Activated CD4-positive, alpha-beta T cell treated with anti-CD3 and anti-CD28 coated beads, Interleukin-2, amount 10 ng/mL, durations not matched to agents 7 days and 5 days (primary cell): ENCODE data around the gene MRPL11. TPM values are rescaled to one million over a fixed set of nuclear protein-coding genes. Genes with fewer than 3 reads are reported as not detected.

ENCODE experiments used
- CTCF ChIA-PET: fragments of 350-600 bp; sonication (Branson Sonifier 250); formaldehyde crosslinking; loops from one replicate; lab custom pipeline; 2021; ENCODE audit warnings: antibody characterized with exemption; lab: Charles Lee
- POLR2A ChIA-PET: fragments of 350-600 bp; sonication (Branson Sonifier 250); formaldehyde crosslinking; loops from one replicate; lab custom pipeline; 2021; ENCODE audit warnings: antibody characterized with exemption; lab: Charles Lee
- DNase-seq: peaks from one replicate; pipeline ENCODE4 v3.0.0-alpha.2; 2020
- H3K27ac Mint-ChIP-seq: one replicate; pipeline ENCODE4 v1.8.0; 2021; ENCODE audit warnings: mild to moderate bottlenecking, moderate library complexity, mixed read lengths
- H3K27me3 Mint-ChIP-seq: one replicate; pipeline ENCODE4 v1.8.0; 2021; ENCODE audit warnings: mixed read lengths
- H3K36me3 Mint-ChIP-seq: one replicate; pipeline ENCODE4 v1.8.0; 2021; ENCODE audit warnings: low read depth, mixed read lengths
- H3K4me1 Mint-ChIP-seq: one replicate; pipeline ENCODE4 v1.8.0; 2021; ENCODE audit warnings: mixed read lengths
- H3K4me3 Mint-ChIP-seq: one replicate; pipeline ENCODE4 v1.8.0; 2021; ENCODE audit warnings: mild to moderate bottlenecking, moderate library complexity, mixed read lengths
- H3K9me3 Mint-ChIP-seq: one replicate; pipeline ENCODE4 v1.8.0; 2021; ENCODE audit warnings: mixed read lengths
- total RNA-seq, 2 experiments: library from RNA; stranded (reverse); gene quantifications; one replicate each; pipeline ENCODE4 v1.2.3, GENCODE V29; 2021

Gene MRPL11
- total RNA-seq, 2 experiments from 2014 or later: 72.4 to 76.4 TPM

DNA sequence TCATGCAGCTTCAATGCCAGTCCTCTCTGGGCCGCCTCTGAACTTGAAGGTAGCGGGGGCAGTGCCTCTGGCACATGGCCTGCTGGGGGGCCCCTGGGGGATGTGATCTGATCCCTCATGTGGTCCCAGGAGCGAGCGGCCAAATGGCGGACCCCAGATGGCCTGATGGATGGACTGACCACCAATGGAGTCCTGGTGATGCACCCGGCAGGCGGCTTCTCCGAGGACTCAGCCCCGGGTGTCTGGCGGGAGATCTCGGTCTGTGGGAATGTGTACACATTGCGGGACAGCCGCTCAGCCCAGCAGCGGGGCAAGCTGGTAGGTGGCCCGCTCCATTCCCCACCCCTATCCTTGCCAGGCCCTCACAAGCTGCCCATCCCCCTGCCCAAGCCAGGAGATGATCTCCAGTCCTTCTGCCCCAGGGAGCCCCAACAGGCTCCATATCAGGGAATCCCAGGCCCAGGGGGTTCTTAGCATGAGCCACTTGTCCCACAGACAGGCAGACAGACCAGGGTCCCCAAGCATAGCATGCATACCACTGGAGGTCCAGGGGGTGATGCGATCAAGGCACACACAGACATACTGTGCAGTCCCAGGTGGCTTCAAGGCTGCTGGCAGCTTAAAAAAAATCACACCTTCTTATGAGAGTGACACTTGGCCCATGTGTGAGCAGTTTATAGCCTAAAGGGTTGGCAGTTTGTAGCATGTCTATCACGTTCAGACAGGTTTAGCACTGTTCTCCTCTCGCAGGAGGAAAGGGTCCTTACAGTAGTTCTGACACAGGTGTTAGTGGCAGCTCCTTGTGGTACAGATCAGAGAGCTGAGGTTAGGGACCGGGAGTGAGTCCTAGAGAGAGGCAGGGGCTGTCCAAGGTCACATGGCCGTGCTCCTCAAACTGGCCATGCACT is 35.2 kb upstream of the MRPL11 start:
- no peak overlapping the region for H3K27ac Mint-ChIP-seq
- POLR2A ChIA-PET: no interaction called here
- H3K9me3 Mint-ChIP-seq: no peaks in the 10 kb centered on the region
- no peaks in the 10 kb centered on the region for H3K36me3 Mint-ChIP-seq
- no peak overlapping the region for H3K4me3 Mint-ChIP-seq
- H3K27me3 Mint-ChIP-seq: no peaks in the 10 kb centered on the region
- CTCF ChIA-PET: interaction anchor here (0.9 kb wide), 1 partner anchor 52 kb away, joined by 3 read pairs; no protein-coding TSS in a partner anchor
- no peak for DNase-seq
- H3K4me1 Mint-ChIP-seq: peaks cover 3% of the 10 kb centered on the region

DNA sequence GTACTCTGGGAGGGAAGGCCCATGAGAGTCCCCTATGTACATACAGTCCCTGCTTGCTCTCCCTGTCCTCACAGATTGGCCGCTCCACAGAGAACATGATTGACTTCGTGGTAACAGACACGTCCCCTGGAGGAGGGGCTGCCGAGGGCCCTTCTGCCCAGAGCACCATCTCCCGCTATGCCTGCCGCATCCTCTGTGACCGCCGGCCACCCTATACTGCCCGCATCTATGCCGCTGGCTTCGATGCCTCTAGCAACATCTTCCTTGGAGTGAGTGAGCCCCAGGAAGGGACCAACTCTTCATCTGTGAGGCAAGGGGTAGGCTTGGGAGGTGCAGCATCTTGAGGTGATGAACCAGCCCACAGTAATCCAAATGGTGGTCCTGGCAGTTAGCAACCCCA is 34.5 kb upstream of the MRPL11 start:
- Mint-ChIP-seq H3K36me3 (no peaks in the 10 kb centered on the region), H3K27me3 (no peaks in the 10 kb centered on the region), H3K4me3 (no peak overlapping the region), H3K9me3 (no peaks in the 10 kb centered on the region), H3K4me1 (peaks cover 5% of the 10 kb centered on the region), H3K27ac (no peak overlapping the region)
- ChIA-PET CTCF (interaction anchor here (0.5 to 0.9 kb wide), 2 partner anchors 52 to 193 kb away, joined by 3 read pairs; no protein-coding TSS in a partner anchor), POLR2A (no interaction called here)
- DNase-seq: no peak

DNA sequence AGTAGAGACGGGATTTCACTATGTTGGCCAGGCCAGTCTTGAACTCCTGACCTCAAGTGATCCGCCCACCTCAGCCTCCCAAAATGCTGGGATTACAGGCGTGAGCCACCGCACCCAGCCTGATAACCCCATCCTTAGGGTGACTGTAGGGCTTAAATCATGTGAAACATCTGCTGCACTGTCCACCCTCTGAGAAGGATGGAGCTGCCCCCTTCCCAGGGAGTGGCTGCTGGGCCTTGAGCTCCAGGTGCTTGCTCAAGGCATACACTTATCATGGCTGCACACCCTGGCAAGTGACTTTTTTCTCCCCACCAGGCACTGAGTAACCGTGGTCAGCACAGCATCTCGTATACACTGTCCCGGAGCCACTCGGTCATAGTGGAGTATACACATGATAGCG is 33.4 kb upstream of the MRPL11 start:
- no peak overlapping the region for H3K27ac Mint-ChIP-seq
- H3K9me3 Mint-ChIP-seq: no peaks in the 10 kb centered on the region
- DNase-seq: no peak
- ChIA-PET POLR2A (no interaction called here), CTCF (interaction anchor here (0.6 kb wide), 1 partner anchor 44 kb away, joined by 4 read pairs; no protein-coding TSS in a partner anchor)
- H3K4me3 Mint-ChIP-seq: no peak overlapping the region
- H3K27me3 Mint-ChIP-seq: peaks cover 2% of the 10 kb centered on the region
- peaks cover 14% of the 10 kb centered on the region for H3K4me1 Mint-ChIP-seq
- no peaks in the 10 kb centered on the region for H3K36me3 Mint-ChIP-seq

DNA sequence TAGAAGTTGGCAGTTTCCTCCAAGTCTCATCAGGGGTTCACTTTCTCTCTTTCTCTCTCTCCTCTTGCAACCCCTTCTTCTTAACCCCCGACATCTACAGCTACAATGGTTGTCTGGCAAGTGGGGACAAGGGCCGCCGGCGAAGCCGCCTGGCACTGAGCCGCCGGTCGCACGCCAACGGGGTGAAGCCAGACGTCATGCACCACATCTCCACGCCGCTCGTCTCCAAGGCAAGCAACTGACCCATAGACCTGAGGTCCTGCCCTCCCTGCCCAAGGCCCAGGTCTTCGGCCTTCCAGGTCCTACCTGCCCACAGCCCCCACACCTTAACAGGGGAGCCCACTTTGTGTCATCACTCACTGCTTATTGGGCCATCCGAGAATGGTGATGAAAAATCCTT is 32.5 kb upstream of the MRPL11 start:
- H3K9me3 Mint-ChIP-seq: no peaks in the 10 kb centered on the region
- peak overlapping the region; percentile 60 for H3K27ac Mint-ChIP-seq
- ChIA-PET POLR2A (no interaction called here), CTCF (interaction anchor here (0.6 to 2.1 kb wide), 5 partner anchors 8 to 188 kb away, joined by 3 to 8 read pairs (median 4); partner anchors contain the start of gene DPP3)
- H3K27me3 Mint-ChIP-seq: peaks cover 2% of the 10 kb centered on the region
- no peak for DNase-seq
- no peak overlapping the region for H3K4me3 Mint-ChIP-seq
- H3K36me3 Mint-ChIP-seq: no peaks in the 10 kb centered on the region
- peaks cover 19% of the 10 kb centered on the region for H3K4me1 Mint-ChIP-seq

DNA sequence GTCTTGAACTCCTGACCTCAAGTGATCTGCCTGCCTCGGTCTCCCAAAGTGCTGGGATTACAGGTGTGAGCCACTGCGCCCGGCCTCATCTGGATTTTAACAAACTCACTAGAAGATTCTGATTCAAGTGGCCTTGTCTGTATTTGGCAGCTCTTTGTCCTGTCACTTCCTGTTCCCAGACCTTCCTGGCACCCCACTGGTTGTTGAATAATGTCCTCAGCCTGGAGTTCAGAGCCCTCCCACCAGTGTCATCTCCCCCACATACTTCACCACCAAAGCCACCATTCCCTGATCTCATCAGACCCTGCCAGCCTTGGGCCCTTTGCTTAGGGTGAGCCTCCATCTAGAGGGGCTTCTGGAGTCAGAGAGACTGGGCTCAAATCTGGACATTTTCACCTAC is 31.4 kb upstream of the MRPL11 start:
- Mint-ChIP-seq H3K9me3 (no peaks in the 10 kb centered on the region), H3K4me1 (peaks cover 28% of the 10 kb centered on the region), H3K27me3 (peaks cover 2% of the 10 kb centered on the region), H3K27ac (no peak overlapping the region), H3K4me3 (no peak overlapping the region), H3K36me3 (no peaks in the 10 kb centered on the region)
- ChIA-PET POLR2A (interaction anchor here (0.6 kb wide), 1 partner anchor 623 kb away, joined by 6 read pairs; no protein-coding TSS in a partner anchor), CTCF (interaction anchor here (1.1 to 2.1 kb wide), 6 partner anchors 9 to 190 kb away, joined by 3 to 9 read pairs (median 4); partner anchors contain the start of genes DPP3 and MRPL11)
- DNase-seq: no peak

DNA sequence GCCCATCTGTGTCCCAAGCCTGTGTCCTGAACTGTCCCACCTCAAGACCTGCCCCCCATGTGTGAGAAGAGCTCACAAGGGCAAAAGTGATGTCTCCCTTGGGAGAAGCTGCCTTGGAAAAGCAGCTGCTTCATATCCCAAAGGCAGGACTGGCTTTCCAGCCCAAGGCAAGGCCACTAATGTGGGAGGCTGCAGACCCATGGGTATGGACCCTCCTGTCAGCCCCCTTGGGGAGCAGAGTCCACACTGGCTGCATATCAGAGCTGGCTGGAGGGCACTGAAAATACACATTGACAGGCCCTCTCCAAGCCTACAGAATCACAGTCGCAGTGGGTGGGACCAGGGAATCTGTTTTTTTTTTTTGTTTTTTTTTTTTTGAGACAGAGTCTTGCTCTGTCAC is 30.8 kb upstream of the MRPL11 start:
- CTCF ChIA-PET: interaction anchor here (0.6 to 2.1 kb wide), 6 partner anchors 10 to 98 kb away, joined by 3 to 9 read pairs (median 4); partner anchors contain the start of genes DPP3 and MRPL11

DNA sequence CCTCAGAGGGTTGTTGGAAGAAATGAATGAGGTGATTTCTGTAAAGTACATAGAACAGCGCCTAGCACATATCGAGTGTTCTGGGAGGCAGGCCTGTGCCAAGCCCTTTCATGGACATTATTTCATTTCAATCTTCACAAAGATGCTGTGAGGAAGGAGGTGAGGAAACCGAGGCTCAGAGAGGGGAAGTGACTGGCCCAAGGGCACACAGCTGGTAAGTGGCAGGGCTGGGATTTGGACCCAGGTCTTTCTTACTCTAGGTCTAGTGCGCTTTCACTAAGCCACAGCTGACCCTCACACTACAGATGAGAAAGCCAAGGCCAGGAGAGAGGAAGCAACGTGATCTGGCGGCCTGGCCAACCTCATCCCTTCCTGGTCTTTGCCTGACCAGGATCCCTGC is 30.0 kb upstream of the MRPL11 start:
- no peak for DNase-seq
- Mint-ChIP-seq H3K27me3 (peaks cover 2% of the 10 kb centered on the region), H3K27ac (no peak overlapping the region), H3K36me3 (no peaks in the 10 kb centered on the region), H3K9me3 (no peaks in the 10 kb centered on the region), H3K4me1 (peaks cover 29% of the 10 kb centered on the region), H3K4me3 (peak overlapping the region; percentile 16)
- ChIA-PET POLR2A (no interaction called here), CTCF (interaction anchor here (1.0 to 1.8 kb wide), 4 partner anchors 17 to 60 kb away, joined by 3 to 9 read pairs (median 3); partner anchors contain the start of gene MRPL11)

More for the DNA sequence above, 30.8 kb upstream of the MRPL11 start:
- peaks cover 2% of the 10 kb centered on the region for H3K27me3 Mint-ChIP-seq
- H3K27ac Mint-ChIP-seq: no peak overlapping the region
- no peak overlapping the region for H3K4me3 Mint-ChIP-seq
- H3K36me3 Mint-ChIP-seq: no peaks in the 10 kb centered on the region
- H3K4me1 Mint-ChIP-seq: peaks cover 29% of the 10 kb centered on the region
- POLR2A ChIA-PET: no interaction called here
- H3K9me3 Mint-ChIP-seq: no peaks in the 10 kb centered on the region
- DNase-seq: no peak

DNA sequence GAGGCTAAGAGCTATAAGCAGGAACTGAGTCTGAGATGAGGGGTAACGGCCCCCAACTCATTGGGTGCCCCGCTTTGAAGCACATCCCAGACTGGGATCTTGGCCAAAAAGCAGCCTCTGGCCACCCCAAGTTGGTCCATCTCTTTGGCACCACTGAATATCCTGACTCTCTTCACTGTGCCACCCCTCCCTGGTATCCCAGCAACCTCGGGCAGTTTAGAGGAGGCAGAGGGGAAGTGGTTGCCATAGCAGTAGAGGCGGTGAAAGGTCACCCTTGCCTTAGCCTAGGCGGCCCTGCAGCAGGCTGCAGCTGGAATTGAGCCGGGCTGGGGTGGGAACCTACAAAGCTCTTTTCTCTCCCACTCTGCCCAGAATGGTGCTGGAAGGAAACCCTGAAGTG is 29.1 kb upstream of the MRPL11 start:
- peak overlapping the region; percentile 80 for H3K27ac Mint-ChIP-seq
- ChIA-PET CTCF (interaction anchor here (0.7 to 2.0 kb wide), 7 partner anchors 9 to 68 kb away, joined by 3 to 7 read pairs (median 3); partner anchors contain the start of genes DPP3 and MRPL11), POLR2A (interaction anchor here (1.0 kb wide), 1 partner anchor 210 kb away, joined by 3 read pairs; no protein-coding TSS in a partner anchor)
- H3K27me3 Mint-ChIP-seq: peaks cover 2% of the 10 kb centered on the region
- peaks cover 35% of the 10 kb centered on the region for H3K4me1 Mint-ChIP-seq
- DNase-seq: peak; percentile 53
- peaks cover 2% of the 10 kb centered on the region for H3K9me3 Mint-ChIP-seq
- H3K4me3 Mint-ChIP-seq: peak overlapping the region; percentile 83
- peaks cover 3% of the 10 kb centered on the region for H3K36me3 Mint-ChIP-seq

DNA sequence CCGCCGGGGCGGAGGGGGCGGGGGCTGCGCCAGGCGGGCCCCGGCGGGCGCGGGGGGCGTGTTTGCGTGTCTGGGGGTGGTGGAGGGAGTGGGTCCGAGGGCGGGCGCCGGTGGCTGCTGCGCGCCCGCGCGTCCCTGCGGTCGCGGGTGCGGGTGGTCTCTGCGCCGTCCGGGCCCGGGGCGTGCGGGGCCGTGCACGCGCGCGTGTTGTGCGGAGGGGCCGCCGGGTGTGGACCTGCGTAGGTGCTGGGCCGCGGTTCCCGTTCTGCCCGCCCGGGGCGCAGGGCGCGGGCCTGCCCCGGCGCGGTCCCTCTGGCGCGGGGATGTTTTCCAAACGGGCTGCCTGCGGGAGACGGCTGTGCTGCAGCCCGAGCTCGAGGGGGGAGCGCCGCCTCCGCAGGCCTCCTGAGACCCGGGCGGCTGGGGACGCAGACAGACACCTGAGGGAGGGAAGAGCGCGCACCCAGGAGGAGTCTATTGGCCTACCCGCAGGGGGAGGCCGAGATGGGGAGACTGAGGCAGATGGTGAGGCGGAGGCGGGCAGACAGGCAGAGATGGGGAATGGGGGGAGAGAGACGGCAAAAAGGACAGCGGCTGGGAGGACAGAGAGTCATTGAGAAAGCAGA is 28.5 kb upstream of the MRPL11 start:
- POLR2A ChIA-PET: interaction anchor here (0.6 to 1.4 kb wide), 3 partner anchors 13 to 211 kb away, joined by 3 to 4 read pairs (median 3); partner anchors contain the start of gene DPP3
- H3K4me1 Mint-ChIP-seq: peaks cover 39% of the 10 kb centered on the region
- peak overlapping the region; percentile 83 for H3K4me3 Mint-ChIP-seq

DNA sequence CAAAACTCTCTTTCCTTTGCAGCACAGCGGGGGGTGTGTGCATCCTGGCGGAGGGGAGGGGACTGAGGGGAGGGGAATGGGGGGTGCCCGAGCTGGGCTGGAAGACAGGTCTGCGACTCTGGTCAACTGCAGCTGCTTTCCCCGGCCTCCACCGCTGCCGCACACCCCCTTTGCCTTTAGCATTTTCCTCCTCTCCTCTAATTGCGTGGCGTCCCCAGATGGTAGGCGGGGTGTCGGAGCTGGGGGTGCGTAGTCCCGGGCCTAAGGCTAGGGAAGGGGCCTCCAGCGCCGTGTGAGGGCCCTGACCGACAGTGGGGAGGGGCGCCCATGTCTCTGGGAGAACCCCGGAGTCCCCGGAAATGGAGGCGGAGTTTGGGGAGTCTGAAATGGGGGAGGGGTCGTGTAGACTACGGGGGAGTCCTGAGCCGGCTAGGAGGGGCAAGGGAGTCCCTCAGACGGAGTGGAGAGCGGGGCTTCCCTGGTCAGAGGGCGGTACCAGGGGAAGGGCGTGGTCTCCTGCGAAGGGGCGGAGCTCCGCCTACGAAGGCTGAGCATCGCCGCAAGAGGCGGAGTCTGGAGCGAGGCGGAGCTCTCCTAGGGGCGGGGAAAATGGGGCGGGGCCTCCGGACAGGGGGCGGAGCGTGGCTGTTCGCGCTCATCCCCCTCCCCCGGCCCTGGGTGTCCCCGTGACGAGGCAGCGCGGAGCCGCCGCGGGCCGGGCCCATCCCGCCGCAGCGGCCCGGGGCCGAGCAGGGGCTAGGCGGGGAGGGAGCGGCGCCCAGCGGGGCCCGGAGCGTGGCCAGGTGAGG is 27.8 kb upstream of the MRPL11 start, which contains the start of gene PELI3:
Gene PELI3, plus strand, starts transcription at position 681 of the 809 bp plus-strand sequence. CDS start 1,224 bp downstream, outside the sequence.
- H3K36me3 Mint-ChIP-seq: peaks cover 8% of the 10 kb centered on the region
- H3K4me1 Mint-ChIP-seq: peaks cover 42% of the 10 kb centered on the region
- H3K9me3 Mint-ChIP-seq: peaks cover 8% of the 10 kb centered on the region
- H3K27ac Mint-ChIP-seq: peak within 1 kb of the TSS; percentile 80
- peaks cover 2% of the 10 kb centered on the region for H3K27me3 Mint-ChIP-seq
- ChIA-PET POLR2A (interaction anchor here (0.6 to 1.4 kb wide), 3 partner anchors 14 to 212 kb away, joined by 3 to 4 read pairs (median 3); partner anchors contain the start of gene DPP3), CTCF (interaction anchor here (0.6 to 2.0 kb wide), 9 partner anchors 10 to 58 kb away, joined by 3 to 8 read pairs (median 3); partner anchors contain the start of genes DPP3 and MRPL11)
- H3K4me3 Mint-ChIP-seq: peak within 1 kb of the TSS; percentile 83
- DNase-seq: peak; percentile 91

More for the DNA sequence above, 28.5 kb upstream of the MRPL11 start:
- Mint-ChIP-seq H3K9me3 (peaks cover 4% of the 10 kb centered on the region), H3K36me3 (peaks cover 5% of the 10 kb centered on the region), H3K27ac (peak overlapping the region; percentile 80), H3K27me3 (peaks cover 2% of the 10 kb centered on the region)
- no peak for DNase-seq
- CTCF ChIA-PET: interaction anchor here (0.6 to 2.0 kb wide), 9 partner anchors 9 to 68 kb away, joined by 3 to 8 read pairs (median 3); partner anchors contain the start of genes DPP3 and MRPL11
